Ectodermal cell (in vitro differentiated cells): ENCODE measurements around the gene CYP2B6.
"Not testable (repeated sequence)": the region's sequence is repeated elsewhere in the genome, so short reads cannot be mapped to it uniquely, and the experiment has no call there.

Experiments used
- H3K27ac ChIP-seq: 2 replicates; pipeline ENCODE4 v1.7.0; 2013; ENCODE audit warnings: mild to moderate bottlenecking, low read depth, low read length; ENCODE audit not compliant: insufficient read depth, poor library complexity, severe bottlenecking
- H3K27me3 ChIP-seq: 2 replicates; pipeline ENCODE4 v1.7.0; 2013; ENCODE audit warnings: mild to moderate bottlenecking, low read length; ENCODE audit not compliant: insufficient read depth, control insufficient read depth, poor library complexity, severe bottlenecking
- H3K36me3 ChIP-seq: one replicate; pipeline ENCODE4 v1.7.0; 2013; ENCODE audit warnings: low read length; ENCODE audit not compliant: control insufficient read depth, insufficient read depth
- H3K4me1 ChIP-seq: one replicate; pipeline ENCODE4 v1.7.0; 2013; ENCODE audit warnings: low read length; ENCODE audit not compliant: control insufficient read depth, insufficient read depth
- H3K4me3 ChIP-seq: 2 replicates; pipeline ENCODE4 v1.7.0; 2013; ENCODE audit warnings: low read depth, low read length, control low read depth; ENCODE audit not compliant: insufficient read depth
- H3K9me3 ChIP-seq: 2 replicates; pipeline ENCODE4 v1.7.0; 2013; ENCODE audit warnings: mild to moderate bottlenecking, low read length, moderate library complexity; ENCODE audit not compliant: control insufficient read depth
- whole genome bisulfite sequencing, 2 experiments: methylation state at CpG; one replicate each; pipeline ENCODE4 v1.1.7; 2013; ENCODE audit warnings: missing lambda C conversion rate in 2 of 2; 5-methylcytosine and 5-hydroxymethylcytosine counted together

Gene CYP2B6

DNA sequence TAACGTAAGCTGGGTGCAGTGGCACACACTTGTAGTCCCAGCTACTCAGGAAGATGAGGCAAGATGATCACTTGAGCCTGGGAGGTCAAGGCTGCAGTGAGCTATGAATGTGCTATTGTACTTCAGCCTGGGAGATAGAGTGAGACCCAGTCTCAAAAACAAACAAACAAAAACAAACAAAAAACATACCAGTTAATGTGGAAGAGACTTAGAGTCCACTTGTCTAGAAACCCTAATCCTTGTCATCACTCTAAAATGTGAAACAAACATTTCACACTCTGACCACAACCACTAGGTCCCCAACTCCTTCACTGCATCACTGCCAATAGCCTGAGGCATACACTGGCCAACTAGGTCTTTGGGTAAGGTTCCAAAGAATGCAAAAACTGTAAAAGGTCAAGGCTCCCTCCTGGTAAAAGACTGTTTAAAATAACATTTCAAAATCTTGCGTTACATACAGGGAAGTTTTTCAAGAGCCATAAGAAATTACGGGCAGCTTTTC is 28.6 kb upstream of the CYP2B6 start:
- Histone ChIP-seq H3K4me1 (peaks cover 7% of the 10 kb centered on the region), H3K27me3 (no peaks in the 10 kb centered on the region), H3K36me3 (no peaks in the 10 kb centered on the region), H3K9me3 (no peaks in the 10 kb centered on the region), H3K27ac (no peak overlapping the region), H3K4me3 (no peak overlapping the region)
- 94 to 96% methylated on average over 3 of the region's 3 CpGs for WGBS, 2 experiments

DNA sequence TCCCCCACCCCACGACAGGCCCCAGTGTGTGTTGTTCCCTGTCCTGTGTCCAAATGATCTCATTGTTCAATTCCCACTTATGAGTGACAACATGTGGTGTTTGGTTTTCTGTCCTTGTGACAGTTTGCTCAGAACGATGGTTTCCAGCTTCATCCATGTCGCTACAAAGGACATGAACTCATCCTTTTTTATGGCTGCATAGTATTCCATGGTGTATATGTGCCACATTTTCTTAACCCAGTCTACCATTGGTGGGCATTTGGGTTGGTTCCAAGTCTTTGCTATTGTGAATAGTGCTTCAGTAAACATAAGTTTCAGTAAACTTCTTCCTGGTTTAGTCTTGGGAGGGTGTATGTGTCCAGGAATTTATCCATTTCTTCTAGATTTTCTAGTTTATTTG is 26.7 kb upstream of the CYP2B6 start:
- WGBS, 2 experiments = 84 to 90% methylated on average over 2 to 3 of the region's 3 CpGs
- H3K9me3 ChIP-seq, H3K4me3 ChIP-seq, H3K27ac ChIP-seq, H3K36me3 ChIP-seq, H3K4me1 ChIP-seq, H3K27me3 ChIP-seq: not testable (repeated sequence)

- not testable (repeated sequence) for H3K36me3 ChIP-seq, H3K27me3 ChIP-seq, H3K4me1 ChIP-seq, H3K9me3 ChIP-seq, H3K4me3 ChIP-seq, H3K27ac ChIP-seq
- 92 to 98% methylated on average over 20 to 30 of the region's 35 CpGs for WGBS, 2 experiments
Measured at GRCh38 chr19:40965351-40965750, 25.7 kb upstream of the CYP2B6 start.

GRCh38 chr19:40966591-40966990 is 24.5 kb upstream of the CYP2B6 start:
- H3K4me3 ChIP-seq, H3K36me3 ChIP-seq, H3K27me3 ChIP-seq, H3K27ac ChIP-seq, H3K9me3 ChIP-seq, H3K4me1 ChIP-seq: not testable (repeated sequence)
- WGBS, 2 experiments = 92 to 94% methylated on average over 24 to 25 of the region's 25 CpGs

- not testable (repeated sequence) for H3K27me3 ChIP-seq, H3K4me3 ChIP-seq, H3K36me3 ChIP-seq, H3K27ac ChIP-seq, H3K4me1 ChIP-seq, H3K9me3 ChIP-seq
- WGBS, 2 experiments = 86% methylated on average over 1 of the region's 3 CpGs; no CpG with 5 or more reads in 1 of the 2 experiments
Measured at GRCh38 chr19:40968065-40968464, 23.0 kb upstream of the CYP2B6 start.

DNA sequence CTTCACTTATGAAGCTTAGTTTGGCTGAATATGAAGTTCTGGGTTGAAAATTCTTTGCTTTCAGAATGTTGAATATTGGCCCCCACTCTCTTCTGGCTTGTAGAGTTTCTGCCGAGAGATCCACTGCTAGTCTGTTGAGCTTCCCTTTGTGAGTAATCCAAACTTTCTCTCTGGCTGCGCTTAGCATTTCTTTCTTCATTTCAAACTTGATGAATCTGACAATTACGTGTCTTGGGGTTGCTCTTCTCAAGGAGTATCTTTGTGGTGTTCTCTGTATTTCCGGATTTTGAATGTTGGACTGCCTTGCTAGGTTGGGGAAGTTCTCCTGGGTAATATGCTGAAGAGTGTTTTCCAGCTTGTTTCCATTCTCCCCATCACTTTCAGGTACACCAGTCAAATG is 21.4 kb upstream of the CYP2B6 start:
- not testable (repeated sequence) for H3K27ac ChIP-seq, H3K4me1 ChIP-seq, H3K4me3 ChIP-seq, H3K9me3 ChIP-seq, H3K36me3 ChIP-seq, H3K27me3 ChIP-seq
- WGBS, 2 experiments = 90 to 95% methylated on average over 4 of the region's 4 CpGs

- H3K4me3 ChIP-seq, H3K27ac ChIP-seq, H3K36me3 ChIP-seq, H3K27me3 ChIP-seq, H3K9me3 ChIP-seq, H3K4me1 ChIP-seq: not testable (repeated sequence)
- 87 to 92% methylated on average over 6 of the region's 6 CpGs for WGBS, 2 experiments
Measured at GRCh38 chr19:40970396-40971345, 20.4 kb upstream of the CYP2B6 start.

- WGBS, 2 experiments = 36 to 42% methylated on average over 4 of the region's 4 CpGs
Measured at GRCh38 chr19:40974633-40975037, 16.4 kb upstream of the CYP2B6 start.

DNA sequence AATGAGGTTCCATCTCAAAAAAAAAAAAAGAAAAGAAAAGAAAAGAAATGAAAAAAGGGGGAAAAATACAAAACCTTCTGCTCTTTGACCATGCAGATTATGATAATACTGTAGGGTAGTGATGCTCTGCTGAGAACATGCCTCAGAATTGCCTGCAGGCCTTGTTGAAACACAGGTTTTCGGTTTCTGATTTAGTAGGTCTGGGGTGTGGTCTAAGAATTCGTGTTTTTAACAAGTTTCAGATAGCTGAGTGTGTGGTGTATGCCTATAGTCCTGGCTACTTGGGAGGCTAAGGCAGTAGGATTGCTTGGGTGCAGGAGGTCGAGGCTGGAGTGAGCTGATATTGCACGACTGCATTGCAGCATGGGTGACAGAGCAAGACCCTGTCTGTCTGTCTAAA is 14.9 kb upstream of the CYP2B6 start:
- Histone ChIP-seq H3K4me3 (no peak overlapping the region), H3K36me3 (no peaks in the 10 kb centered on the region), H3K27me3 (no peaks in the 10 kb centered on the region), H3K27ac (no peak overlapping the region), H3K9me3 (no peaks in the 10 kb centered on the region), H3K4me1 (no peaks in the 10 kb centered on the region)
- WGBS, 2 experiments = 85% methylated on average over 4 of the region's 4 CpGs

More at GRCh38 chr19:40974633-40975037, 16.4 kb upstream of the CYP2B6 start:
- Histone ChIP-seq H3K27ac (no peak overlapping the region), H3K4me1 (no peaks in the 10 kb centered on the region), H3K27me3 (no peaks in the 10 kb centered on the region), H3K36me3 (no peaks in the 10 kb centered on the region), H3K4me3 (no peak overlapping the region), H3K9me3 (no peaks in the 10 kb centered on the region)

DNA sequence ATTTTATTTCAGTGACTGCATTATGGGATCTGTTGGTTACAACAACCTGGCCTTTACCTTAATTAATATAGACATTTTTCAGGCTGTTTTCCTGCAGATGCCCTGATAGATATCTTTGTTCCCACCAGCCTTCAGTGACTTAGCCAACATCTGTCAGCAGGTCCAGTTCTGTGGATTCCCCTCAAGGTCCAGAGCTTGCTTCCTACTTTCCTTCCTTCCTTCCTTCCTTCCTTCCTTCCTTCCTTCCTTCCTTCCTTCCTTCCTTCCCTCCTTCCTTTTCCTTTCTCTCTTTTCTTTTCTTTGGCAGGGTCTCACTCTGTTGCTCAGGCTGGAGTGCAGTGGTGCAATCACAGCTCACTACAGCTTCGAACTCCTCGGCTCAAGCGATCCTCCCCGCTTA is 14.4 kb upstream of the CYP2B6 start:
- H3K4me3 ChIP-seq = no peak overlapping the region
- WGBS, 2 experiments = 91 to 94% methylated on average over 4 of the region's 4 CpGs
- H3K4me1 ChIP-seq = no peaks in the 10 kb centered on the region
- H3K27me3 ChIP-seq = no peaks in the 10 kb centered on the region
- H3K9me3 ChIP-seq = no peaks in the 10 kb centered on the region
- H3K36me3 ChIP-seq = no peaks in the 10 kb centered on the region
- H3K27ac ChIP-seq = no peak overlapping the region
